Hematopoietic multipotent progenitor cell treated with erythropoietin and hydrocortisone succinate and interleukin-3 and kit ligand, for 8 days (in vitro differentiated cells): ENCODE measurements around the gene SLC7A5.
"Not testable (repeated sequence)": the region's sequence is repeated elsewhere in the genome, so short reads cannot be mapped to it uniquely, and the experiment has no call there.

Experiments
- DNase-seq: peaks from one replicate; pipeline ENCODE4 v3.0.0-alpha.2; 2015

Gene SLC7A5

DNA sequence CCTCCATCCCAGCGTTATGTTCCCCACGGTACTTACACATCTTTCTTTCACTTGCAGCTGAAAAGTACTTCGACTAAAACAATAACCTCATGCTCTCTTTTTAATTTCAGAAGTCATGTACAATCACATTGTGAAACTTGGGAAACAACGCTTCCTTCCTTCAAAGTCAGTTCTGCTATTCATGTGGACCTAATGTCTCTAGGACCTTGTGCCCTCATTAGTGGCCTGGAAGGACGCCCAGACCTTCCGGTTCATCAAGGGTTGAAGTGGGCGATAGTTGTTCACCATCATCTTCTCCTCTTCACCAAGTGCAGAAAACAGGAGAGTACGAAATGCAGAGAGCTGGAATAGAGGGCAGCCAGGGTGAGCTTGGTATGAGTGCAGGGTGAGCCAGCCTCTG, 18.6 kb upstream of the SLC7A5 start:
- DNase-seq = not testable (repeated sequence)

DNA sequence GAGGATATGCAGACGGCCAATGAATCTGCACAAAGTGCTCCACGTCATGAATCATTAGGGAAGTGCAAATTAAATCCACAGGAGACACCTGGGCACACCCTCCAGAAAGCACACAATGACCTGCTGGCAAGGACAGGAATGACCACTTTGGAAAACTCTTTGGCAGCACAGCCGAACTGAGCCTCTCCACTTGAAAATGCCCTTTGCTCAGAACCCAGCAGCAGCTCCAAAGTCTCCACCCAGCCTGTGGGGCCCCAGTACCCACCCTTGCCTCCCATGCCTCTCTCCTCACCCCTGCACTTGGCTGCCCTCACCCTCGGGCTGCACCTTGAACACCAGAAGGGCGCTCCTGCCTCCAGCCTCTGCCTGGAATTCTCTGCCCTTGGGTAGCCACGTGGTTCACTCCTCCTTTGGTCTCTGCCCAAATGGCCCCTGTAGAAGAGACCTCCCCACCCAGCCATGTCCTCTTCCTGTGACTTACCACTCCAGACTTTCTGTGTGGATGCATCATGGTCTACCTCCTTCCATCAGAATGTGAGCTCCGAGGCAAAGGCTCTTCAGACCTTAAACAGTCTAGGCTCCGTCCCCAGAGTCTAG, 16.2 kb upstream of the SLC7A5 start:
- DNase-seq = not testable (repeated sequence)

DNA sequence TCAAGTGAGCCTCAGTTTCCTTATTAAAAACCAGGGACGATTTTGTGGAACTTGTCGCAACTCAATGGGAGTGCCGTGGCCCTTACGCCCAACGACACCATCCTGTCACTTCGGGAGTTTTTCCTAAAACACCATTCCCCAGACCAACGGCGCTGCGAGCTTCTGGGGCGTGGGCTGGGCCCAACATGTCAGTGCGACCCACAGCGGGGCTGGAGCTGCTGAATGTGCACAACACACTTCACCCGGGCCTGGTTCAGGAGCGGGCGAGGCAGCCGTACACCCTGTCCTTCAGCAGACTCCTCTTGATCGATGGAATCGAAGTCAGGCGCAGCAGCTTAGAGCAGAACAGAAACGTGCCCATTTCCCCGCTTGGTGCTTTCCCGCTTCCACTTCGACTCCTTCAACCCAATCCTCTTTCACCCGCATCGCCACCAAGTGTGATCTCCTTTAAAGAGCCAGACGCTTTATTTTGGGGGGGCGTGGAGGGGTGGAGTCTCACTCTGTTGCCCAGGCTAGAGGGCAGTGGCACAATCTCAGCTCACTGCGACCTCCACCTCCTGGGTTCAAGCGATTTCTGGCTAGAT, 13.2 kb upstream of the SLC7A5 start:
- DNase-seq = no peak

DNA sequence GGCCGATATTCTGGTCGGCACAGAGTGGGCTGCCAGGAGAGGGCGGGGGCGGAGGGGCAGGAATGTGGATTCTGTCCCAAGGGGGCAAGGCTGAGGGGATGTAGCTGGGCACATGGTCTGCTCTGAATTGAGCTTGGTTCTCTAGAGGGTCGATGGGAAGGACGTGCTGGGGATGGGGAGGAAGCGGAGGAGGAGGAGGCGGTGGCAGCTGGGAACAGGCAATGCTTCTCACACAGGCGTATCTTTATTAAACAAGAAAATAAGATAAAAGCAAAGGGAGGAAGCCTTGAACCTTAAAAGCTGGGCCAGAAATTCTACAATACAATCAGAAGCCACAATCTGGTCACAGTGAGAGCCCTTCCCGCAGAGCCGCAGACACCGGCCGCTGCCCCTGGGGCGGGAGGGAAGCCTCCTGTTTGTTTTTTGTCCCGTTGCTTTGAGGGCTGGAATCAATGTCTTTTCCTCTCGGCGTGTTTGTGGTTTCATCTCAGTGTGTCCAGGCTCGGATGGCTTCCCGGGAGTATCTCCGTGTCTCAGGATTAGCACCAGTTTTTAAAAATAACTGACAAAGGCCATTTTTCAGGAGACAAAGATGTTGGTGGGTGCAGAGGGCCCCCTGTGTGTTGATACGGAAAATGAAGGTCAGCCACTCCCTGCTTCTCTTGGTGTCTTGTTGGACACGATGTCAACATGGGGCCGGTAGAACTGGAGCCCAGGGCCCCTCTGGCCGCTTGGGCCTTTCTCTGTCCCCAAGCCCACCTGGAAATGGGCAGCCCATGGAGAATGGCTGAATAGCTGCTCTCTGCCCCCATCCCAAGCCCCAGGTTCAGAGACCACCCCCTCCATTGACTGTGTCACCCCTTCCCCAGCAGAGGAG, 12.3 kb upstream of the SLC7A5 start:
- DNase-seq = no peak

DNA sequence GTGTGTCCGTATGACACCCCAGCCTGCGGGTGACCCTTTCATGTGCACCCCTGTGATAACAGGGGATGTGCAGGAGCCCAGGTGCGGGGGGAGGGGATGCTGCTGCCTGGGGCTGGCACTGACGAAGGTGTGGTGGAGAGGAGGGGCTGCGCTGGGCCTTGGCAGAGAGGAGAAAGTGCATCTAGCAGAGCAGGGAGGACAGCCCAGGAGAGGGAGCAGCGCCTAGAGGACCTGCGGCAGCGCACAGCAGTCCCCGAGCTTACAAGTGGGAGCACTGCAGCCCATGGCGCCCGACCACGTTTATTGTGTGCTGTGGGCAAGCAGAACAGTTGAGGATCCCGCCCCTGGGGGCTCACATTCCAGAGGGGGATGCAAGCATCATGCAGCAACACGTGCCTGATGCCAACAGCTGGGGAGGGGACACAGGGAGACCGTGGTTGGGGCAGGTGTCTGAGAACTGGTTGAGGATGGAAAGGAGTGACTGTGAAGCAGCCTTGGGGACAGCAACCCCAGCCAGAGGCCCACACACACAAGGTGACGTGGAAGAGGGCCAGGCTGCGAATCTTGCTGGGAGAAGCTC, 10.9 kb upstream of the SLC7A5 start:
- DNase-seq = no peak

DNA sequence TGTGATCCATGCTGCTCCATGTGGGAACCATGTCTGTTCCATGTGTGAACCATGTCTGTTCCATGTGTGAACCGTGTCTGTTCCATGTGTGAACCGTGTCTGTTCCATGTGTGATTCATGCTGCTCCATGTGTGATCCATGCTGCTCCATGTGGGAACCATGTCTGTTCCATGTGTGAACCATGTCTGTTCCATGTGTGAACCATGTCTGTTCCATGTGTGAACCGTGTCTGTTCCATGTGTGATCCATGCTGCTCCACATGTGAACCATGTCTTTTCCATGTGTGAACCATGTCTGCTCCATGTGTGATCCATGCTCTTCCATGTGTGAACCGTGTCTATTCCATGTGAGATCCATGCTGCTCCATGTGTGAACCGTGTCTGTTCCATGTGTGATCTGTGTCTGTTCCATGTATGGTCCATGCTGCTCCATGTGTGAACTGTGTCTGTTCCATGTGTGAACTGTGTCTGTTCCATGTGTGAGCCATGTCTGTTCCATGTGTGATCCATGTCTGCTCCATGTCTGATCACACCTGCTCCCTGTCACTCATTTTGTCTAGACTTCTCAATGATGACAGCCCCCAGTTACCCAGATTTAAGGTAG, 10.2 kb upstream of the SLC7A5 start:
- DNase-seq = not testable (repeated sequence)

DNA sequence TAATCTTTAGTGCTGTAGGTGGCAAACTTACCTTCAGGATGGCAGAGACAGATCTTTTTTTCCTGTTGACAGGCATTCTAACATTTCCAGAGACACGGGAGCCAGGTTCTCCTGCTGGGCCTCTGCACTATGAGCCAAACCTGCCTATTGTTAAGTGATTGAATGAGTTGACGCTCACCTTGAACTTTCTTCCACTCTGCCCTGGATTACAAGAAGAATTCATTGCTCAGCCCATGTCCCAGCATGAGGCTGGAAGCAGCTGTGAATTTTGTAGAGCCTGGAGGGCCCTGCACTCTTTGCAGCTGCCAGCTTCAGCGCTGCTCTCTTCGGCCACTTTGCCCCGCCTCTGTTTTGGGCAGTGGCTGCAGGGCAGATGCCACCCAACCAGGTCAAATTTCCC, 9.4 kb upstream of the SLC7A5 start:
- no peak for DNase-seq

DNA sequence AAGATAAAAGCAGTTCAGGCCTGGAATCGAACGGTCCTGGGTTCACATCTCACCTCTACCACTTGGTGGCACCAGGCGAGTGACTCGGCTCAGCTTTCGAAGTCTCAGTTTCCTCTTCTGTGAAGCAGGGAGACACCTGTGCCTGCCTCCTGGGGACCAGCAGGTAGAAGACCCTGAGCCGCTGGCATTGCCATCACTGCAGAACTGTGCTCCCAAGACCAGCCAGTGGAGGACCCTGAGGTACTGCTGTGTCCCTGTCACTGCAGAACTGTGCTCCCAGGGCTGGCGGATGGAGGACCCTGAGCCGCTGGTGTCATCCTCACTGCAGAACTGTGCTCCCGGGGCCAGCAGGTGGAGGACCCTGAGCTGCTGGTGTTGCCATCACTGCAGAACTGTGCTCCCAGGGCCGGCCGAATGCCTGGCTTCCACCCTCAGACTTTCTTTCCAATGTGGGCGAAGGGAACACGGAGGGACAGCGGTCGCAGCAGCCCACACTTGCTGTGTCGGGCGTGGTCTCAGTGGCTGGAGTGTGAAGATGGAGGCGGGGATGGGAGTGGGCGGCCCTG, 8.7 kb upstream of the SLC7A5 start:
- no peak for DNase-seq

DNA sequence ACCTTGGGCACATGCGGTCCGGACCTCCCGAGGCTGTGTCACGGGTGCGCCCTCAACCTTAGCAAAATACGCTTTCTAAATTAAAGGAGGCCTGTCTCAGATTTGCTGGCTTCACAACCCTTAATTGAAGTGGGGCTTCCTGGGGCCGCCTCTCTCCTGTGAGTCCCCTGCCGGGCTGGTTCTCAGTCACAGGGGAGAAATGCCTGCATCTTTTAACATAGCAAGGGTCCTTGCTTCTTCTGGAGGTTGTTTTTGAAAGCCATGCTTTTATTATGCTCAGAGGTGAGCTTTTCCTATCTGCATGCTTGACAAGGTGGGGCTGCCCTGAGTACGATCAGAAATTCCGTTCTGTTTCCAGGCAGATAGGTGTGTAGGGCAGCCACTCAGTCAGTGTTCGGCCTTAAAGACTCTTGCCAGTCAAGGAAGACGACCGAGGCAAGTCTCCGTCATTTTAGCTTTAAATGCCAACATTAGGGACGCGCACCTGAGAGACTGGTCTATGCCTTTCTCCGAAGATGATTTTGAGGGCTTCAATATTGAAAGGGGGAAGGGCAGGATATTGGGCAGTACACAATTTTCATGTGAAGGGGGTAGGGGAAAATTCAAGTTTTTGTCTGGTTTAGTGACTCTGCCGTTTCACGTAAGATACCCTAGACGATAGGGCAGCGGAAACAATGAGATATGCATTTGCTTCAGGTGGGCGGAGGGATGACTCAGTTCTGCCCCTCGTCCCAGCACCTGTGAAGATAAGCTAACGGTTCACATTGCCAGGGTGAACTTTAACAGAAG, 5.5 kb upstream of the SLC7A5 start:
- peak; percentile 46 for DNase-seq

DNA sequence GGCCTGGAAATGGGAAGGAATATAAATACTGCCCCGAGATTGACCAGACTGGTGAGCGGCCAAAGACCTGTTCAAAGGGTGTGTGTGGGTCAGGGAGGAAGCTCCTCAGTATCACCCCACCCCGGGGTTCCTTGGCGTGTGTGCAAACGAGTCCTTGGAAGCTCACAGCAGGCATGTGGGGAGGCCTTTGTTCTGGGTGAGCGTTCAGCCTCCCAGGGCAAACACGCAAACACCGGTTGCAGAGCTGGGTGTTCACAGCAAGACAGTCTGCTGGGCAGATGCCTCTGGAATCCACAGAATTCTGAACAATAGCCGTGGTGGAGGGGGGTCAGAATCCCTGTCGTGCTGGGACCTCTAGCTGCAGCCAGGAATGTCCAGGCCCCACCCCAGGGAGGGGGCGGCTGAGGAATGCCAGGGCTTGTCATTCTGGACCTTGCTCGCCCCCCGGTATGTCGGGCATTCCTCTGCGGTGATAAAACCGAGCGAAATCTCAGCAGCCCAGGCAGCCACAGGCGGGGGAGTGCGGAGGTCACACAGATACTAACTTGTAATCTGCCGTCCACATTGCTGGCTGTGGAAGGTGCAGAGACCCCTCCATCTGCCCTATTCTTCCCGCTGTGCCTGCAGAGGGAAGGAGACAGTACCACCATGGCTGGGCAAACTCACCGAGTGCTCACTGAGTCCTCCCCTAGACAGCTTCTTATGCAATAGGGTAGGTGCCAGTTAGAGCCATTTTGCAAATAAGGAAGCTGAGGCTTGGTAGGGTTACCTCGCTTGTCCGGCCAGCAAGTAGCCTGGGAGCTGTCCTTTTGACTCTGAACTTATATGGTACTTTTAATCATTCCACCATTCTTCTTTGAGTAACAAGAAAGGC, 1.3 kb upstream of the SLC7A5 start:
- not testable (repeated sequence) for DNase-seq

DNA sequence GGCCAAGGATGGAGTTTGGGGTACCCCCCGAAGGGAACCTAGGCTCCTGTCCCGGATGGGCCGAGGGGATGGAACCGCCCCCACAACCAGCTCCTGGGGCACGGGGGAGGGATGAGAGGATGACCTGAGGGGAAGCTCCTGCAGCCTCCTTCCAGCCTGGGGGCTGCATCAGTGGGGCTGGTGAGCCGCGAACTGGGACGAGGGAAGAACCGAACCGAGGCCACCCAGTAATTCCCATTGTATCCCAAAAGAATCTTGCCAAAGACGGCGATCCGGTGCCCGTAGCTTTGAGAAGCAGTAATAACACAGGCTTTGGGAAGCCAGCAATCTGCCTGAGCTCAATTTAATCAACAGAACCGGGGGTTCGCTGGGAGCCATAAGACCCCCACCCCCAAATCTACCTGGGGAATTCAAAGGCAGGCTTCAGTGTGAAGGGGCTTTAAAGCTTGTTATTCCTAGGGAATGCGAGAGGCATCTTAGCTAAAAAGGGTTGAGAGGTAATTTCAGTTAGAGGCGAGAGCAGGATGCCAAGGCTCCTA, 641 bp upstream of the SLC7A5 start:
- DNase-seq = not testable (repeated sequence)

DNA sequence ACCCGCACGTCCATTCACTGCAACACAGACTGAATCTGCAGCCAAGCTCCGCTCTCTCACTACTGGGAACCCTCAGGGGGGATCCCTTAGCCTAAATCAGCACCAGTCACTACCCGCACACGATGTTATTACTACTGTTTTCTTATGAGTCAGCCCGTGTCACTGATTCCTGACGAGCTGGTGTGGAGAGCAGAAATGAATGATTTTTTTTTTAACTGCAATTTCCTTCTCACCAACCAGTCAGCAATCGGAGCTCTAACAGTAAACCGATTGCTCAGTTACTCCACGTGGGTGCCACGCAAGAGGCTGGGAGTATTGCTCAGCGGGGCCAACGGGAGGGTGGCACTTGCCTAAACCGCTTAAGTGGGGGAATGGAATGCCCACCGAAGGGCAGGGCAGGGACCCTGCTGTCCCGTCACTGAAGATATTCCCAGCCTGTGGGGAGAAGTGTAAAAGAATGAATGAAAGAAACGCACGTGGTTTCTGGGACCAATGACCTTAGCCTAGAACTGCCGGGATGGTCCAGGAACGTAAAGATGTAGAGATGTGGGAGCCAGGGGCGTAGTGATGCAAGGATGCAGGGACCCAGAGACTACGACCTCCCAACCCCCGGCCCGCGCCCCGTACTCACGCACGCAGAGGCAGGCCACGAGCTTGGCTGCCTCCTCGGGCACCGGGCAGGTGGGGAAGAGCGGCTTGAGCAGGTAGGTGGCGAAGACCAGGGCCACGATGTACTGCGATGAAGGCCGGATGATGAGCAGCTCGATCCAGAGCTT, 865 bp downstream of the SLC7A5 start:
- peak; percentile 65 for DNase-seq

DNA sequence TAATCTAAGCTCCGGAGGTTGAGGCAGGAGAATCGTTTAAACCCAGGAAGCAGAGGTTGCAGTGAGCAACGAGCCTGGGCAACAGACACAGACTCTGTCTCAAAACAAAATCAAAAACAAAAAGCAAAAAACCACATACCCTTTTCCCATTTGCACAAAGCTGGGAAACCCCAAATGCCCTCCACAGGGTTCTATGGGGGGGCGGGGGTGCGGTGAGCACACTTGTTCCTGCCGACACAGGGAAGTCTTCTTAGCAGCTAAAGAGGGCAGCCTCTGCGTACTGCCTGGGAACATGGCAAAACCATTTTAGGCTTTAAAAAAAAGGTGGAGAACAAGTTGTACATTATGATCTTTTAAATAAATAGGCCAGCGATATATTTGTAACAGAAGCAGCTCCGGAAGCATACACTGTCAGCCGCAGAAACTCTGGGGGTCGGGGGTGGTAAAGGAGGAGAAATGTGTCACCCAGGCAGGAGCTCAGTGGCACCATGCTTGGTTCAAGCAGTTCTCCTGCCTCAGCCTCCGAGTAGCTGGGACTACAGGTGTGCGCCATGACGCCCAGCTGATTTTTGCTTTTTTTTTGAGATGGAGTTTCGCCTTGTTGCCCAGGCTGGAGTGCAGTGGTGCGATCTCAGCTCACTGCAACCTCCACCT, 3.3 kb downstream of the SLC7A5 start:
- not testable (repeated sequence) for DNase-seq

DNA sequence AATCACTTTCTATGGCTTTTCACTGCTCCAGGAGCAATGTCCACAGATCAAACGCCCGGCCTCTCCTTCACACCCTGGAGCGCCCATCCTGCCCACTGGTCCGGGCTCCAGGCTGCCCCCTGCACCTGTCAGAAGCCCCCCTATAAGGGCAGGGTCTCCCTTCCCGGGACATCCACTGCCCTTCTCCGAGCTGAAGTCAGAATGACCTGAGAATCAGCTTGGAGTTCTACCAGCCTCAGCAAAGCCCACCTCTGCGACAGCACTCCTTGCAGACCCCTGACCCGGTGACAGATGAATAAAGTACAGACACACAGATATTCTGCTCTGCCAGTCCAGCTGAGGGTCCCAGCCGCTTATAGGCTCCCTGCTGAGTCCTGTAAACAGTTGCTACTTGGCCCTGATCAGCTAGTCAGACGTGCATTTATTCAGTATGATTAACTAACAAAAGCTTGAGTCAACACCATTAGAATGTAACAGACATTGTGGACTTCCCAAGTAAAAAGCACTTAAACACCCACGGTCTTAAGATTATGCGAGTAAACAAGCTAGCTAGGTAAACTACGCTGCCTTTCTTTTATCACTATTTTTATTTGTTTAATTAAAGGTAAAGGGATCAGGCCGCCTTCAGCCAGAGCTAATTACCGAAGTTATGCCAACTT, 4.8 kb downstream of the SLC7A5 start:
- DNase-seq = no peak

DNA sequence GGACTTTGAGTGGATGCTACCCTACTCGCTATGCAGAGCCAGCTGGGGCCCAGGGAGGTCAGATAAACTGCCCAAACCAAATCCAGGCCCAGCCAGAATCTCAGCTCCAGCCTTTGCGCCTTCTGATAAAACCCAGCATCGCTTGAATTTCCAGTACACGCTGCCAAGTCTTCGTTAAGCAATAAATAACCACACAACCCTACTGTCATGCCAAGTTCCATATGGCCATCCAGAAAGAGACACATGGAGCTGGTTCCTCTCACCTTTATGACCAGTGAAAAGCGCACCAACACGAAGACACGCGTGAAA, 6.0 kb downstream of the SLC7A5 start:
- DNase-seq = peak; percentile 30

DNA sequence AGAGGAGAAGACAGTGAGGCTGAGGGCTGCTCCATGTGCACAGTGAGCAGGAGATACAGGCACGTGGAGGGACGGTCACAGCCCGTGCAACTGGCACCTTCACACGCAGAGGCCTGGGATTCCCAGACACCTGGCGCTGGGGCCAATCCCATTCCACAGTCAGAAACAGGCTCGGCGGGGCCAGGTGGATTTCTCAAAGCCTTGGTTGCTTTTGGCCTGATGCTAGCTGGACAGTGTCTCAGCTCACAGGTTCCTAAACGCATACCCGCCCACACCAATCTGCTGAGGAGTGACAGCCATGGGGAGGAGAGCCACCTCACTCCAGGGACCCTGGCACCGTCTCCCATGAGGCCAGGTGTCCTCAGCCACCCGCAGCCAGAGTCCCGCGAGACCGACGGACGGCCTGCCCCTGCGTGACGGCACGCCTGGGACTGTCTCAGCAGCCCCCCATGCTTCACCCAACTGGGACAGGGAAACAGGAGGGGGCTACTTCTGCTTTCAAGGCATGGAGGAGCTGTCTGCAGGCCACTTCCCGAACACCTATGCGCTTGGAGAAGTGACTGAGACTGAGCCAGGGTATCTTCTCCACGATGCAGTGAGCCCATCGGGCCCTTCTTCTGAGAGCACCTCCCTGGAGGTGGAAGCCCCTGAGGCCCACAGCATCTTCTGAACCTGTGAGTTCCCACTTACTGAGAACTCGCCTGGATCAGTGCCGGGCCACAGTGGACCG, 6.5 kb downstream of the SLC7A5 start:
- not testable (repeated sequence) for DNase-seq

DNA sequence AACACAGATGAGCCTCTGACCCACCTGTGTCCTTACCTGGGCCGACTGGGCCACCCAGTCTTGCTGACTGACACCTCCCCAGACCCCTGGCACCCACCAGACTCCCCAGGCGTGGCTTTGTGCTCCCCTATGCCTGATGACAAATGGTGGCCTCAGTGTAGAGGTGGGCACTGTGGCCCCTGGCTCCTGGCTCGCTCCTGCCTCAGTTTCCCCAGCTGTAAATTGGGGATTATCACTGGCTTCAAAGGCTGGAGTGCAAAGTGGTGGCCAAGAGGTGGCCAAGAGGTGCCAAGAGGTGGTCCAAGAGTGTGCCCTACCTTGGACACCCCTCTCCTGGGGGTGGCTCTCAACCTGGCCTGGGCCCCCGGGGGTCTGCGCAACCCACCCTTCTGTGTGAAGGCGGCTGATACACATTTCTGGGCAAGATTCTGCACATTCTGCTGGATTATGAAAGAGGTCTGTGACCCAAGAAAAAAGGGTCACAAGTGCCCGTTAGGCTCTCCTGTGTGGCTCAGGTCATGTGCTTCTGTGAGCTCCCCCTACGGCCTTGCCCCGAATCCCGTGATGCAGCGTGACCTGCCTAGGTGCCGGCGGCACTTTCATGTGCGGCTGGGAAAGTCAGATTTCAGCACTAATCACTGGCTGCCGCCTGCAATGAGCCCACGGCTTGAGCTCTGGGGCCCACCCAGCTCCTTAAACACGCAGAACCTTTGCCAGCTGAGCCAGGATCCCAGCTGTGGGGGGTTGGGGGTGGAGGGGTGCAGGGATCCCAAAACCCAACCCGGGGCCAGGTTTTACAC, 7.8 kb downstream of the SLC7A5 start:
- not testable (repeated sequence) for DNase-seq
